HG03439 (cell line): ENCODE results near the gene TENM3.

Experiments
- ATAC-seq: cut with Tn5 transposase; IDR thresholded peaks from one replicate; pipeline ENCODE4 v1.9.1; 2021; ENCODE audit warnings: mild to moderate bottlenecking, moderate library complexity; ENCODE audit not compliant: unreplicated experiment

The TENM3 gene

DNA sequence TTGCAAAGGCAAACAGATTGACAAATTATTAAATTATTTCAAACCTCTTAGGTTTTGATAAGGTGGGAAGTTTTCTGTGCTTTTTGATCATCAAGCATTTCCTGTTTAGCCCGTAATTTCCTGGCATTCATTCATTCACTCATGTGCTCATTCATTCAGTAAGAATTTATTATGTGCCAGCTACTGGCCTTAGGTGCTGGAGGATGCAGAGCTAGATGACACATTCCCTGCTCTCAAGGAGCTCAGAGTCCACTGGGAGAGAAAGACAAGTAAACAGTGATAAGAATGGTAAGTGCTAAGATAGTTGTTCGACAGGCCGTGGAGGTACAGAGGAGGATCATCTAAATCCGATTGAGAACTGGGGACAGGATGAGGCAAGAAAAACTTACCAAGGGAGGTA lies 520.9 kb downstream of the TENM3 start:
- ATAC-seq: no peak

GRCh38 chr4:182764642-182765041 lies 521.4 kb downstream of the TENM3 start:
- no peak for ATAC-seq

- no peak for ATAC-seq
These were observed 523.0 kb downstream of the TENM3 start for GRCh38 chr4:182765987-182766856.

- no peak for ATAC-seq
These were observed 523.7 kb downstream of the TENM3 start for GRCh38 chr4:182766857-182767250.

DNA sequence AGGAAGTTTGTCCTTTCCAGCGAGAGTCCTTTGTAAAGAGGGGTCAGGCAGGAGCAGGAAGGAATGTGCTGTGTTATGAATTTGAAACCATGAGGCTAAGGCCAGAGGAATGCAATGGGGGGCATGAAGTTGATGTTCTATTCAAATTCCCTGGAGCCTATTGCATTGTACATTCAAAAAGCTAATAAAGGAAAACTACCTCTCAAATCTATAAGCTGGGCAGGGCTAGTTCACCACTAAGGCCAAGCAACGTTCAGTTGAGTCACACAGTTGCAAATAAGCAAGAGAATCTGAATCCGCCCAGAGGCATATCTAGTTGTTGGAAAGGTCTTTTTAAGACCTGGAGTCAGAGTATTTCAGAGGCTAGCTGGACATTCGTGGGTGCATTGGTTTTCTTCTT lies 525.6 kb downstream of the TENM3 start:
- no peak for ATAC-seq

DNA sequence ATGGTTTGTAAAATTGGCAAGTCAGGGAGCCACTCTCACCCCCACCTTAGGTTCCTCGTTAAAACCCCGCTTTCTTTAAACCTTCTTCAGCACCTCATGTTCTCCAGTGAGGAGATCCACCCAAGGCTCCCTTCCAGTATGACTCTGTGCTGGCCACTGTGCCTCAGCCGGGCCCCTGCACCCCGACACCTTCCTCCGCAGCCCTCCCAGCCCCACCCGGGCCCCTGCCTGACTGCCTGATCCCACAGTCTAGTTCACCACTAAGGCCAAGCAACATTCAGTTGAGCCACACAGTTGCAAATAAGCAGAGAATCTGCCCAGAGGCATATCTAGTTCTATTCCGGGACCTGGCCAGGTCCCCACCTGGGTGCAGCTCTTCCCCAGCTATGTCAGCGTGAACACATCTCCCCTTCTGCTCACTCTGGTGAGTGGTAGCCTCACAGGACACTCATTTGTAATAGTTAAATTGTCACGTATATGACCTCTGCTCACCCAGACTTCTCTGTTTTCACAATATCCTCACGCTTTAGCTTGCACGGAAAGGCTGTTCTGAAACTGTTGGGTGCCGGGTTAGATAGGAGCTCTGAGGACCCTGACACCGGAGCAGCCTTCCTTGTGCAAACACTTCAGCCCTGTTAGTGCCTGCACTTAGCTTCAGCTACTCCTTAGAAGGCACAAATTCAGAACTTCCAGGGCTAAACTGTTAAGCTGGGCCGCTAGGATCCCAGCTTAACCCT lies 527.2 kb downstream of the TENM3 start:
- no peak for ATAC-seq

GRCh38 chr4:182770996-182771514 lies 527.9 kb downstream of the TENM3 start:
- ATAC-seq: no peak

DNA sequence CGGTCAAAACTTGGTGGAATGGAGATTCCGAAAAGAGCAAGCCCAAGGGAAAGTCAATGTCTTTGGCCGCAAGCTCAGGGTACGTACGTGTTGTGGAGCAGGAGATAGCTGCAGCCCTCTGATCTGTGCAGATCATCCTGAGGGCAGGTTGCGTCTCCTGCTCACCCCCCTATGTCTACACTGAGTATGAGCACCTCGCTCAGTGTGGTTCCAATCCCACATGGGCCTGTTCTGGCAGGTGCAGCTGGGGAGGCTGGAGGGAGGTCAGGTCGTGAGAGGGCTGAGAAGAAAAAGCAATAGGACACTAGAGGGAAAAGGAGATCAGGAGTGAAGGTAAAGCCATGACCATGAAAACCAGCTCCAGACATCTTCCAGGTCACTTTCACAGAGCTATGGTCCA lies 531.9 kb downstream of the TENM3 start:
- ATAC-seq: no peak

- no peak for ATAC-seq
These were observed 533.3 kb downstream of the TENM3 start for GRCh38 chr4:182776376-182777105.

DNA sequence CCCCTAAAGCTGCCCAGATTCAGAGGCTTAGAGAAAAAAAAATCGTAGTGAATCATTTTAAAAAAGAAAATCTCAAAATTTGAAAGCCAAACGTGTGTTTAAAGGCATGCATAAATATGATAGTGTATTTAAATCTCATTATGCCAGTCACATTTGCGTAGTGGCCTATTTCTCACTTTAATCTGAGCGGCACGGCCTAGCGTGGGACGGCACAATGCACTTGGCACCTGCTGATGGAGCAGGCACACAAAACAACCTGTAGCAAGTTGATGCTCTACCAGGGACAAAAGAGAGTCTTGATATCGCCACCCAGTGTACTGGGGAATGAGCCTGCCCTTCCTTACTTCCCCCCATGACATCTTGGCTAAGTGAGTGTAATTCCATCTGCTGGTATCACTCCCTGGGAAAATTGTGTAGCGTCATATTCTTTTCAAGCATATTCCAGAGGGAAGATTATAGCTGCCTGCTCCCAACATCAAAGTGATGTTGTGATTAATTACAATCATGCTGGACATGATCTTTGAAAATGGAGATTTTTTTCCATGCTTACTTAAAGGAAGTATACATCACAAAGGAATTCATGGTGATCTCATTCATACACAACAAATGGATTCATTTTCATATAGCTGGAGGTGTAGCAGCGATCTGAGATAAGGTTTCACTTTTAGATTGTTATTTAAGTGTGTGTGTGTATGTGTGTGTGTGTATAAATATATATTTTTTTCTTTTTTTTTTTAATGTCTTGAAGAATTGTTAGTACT lies 535.2 kb downstream of the TENM3 start:
- ATAC-seq: no peak

DNA sequence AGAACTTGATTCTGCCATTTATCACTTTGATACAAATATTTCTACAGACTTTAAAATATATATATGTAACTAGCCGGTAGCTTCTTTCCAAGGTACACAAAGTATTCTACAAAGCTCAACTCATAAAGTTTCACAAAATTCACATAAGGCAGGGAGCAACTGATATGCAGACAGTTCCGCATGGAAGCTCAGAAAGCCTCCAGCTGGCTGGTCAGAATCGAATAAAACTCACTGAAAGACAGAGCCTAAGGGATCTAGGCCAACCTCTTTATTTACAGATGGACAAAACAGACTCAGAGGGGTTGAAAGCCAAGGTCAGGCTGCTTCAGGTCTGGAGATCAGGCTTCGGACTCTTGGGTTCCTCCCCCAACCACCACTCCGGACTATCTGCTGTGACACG lies 543.8 kb downstream of the TENM3 start:
- ATAC-seq: no peak

DNA sequence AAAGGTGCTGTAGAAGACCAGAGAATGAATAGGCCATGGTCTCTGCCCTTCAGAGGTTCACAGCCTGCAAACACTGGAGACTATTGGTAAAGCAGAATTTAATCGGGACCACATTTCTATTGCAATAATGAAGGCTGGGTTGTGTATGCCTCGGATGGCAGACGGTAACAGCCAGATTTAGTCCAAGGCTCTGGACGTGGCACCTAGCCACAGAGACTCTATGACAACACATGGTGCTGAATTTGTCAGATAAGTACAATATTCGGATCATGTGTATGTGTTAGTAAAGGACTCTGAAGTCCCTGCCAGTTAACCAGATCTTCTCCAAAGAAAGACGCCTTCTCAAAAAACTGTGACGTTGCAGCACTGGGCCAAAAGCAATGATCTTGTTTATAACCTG lies 545.0 kb downstream of the TENM3 start:
- ATAC-seq: no peak

DNA sequence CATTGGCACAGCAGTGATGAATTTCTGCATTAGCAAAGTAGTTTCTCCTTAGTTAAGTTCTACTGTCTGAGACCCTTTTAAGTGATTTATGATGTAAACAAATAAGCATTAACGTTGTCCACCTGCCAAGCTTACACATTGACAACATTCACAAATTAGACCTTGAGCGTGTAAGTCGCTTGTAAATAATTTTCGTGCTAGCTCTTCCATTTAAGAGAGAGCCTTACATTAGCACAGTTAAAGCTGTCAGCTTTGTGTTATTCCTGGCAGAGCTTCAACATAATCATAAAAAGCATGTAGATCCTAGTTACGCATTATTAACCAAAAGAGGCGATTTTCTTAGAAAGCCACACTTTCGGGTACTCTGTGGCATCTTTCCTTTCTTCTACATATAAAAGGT lies 546.3 kb downstream of the TENM3 start:
- no peak for ATAC-seq

DNA sequence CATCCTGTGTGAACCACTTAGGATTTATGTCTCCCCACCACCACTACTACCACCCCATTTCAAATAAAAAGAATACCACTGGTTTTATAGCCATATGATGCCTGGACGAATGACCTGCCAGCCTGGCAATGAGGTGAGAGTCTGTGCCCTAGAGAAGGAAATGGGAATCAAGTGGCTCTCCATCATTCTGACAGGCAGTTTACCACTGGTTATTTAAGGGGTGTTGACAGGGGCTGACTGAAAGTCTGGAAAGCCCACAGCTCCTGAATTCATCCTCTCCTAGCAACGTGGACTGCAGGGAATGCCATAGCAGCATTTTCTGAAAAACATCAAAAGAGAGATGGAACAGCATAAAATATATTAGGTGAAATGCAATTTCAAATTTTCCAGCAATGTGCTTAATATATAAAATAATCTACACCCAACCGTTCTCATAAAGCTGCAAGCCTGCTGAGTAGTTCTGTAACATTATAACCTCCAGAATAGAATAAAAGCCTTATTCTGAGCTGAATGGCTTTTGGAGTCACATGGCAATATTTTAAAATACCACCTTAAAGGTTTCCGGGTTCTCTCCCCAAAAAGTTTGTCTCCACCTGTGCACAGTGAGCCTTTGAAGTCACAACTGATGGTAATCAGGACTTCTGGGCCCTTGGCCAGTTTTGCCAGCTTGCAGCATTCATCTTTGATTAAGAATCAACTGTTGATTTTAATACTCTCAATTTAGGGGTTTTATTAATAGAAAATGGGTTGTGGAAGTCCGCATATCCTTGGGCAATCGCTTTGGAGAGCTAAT lies 552.4 kb downstream of the TENM3 start:
- no peak for ATAC-seq

- ATAC-seq: no peak
These were observed 556.5 kb downstream of the TENM3 start for GRCh38 chr4:182799515-182800215.

DNA sequence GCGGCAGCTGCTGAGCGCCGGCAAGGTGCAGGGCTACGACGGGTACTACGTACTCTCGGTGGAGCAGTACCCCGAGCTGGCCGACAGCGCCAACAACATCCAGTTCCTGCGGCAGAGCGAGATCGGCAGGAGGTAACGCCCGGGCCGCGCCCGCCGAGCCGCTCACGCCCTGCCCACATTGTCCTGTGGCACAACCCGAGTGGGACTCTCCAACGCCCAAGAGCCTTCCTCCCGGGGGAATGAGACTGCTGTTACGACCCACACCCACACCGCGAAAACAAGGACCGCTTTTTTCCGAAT lies 557.0 kb downstream of the TENM3 start:
- ATAC-seq: no peak

- no peak for ATAC-seq
These were observed 558.4 kb downstream of the TENM3 start for GRCh38 chr4:182801636-182802035.

DNA sequence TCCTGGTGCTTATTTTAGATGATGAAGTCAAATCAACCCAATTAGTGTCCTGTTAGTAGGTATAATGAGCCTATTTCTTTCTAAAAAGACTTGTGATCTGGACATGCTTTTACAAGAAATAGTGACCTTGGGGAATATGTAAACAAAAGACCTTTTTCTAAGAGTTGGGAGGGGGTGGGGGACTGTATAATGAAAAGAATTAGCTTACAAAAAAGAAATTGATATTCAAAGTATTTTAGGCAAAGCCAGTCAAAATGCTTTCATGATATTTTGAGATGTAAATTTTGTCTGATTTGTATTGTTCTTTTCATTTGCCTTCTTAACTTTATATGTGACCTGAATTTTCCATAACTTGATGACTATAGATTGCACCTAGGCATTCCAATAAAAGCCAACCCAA lies 559.4 kb downstream of the TENM3 start:
- ATAC-seq: no peak

DNA sequence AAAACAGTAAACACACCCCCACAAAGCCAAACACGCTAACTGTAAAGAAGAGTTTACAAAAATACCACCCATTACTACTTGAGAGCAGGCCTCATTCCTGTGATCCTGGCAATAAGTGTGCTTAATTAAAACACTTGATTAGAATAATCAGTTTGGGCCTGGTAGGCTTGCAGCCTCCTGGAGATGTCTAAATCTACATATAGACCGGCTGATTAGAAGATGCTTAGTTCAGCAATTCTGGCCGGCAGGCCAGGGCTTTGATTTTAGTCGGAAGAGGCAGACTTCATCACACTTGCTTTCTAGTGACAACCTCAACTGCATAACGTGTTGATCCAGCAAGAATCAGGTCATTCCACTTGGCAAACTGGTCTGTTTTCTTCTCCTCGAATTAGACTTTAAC lies 560.0 kb downstream of the TENM3 start:
- ATAC-seq: no peak
